HG03103 (cell line): ENCODE measurements around the gene LRG1.
"Not testable (repeated sequence)": the region's sequence is repeated elsewhere in the genome, so short reads cannot be mapped to it uniquely, and the experiment has no call there.

ENCODE experiments used
- ATAC-seq: cut with Tn5 transposase; IDR thresholded peaks from one replicate; pipeline ENCODE4 v1.9.1; 2021; ENCODE audit warnings: low read depth; ENCODE audit not compliant: unreplicated experiment

The LRG1 gene

GRCh38 chr19:4531562-4532165 lies 8.2 kb downstream of the LRG1 start:
- ATAC-seq, result no peak

DNA sequence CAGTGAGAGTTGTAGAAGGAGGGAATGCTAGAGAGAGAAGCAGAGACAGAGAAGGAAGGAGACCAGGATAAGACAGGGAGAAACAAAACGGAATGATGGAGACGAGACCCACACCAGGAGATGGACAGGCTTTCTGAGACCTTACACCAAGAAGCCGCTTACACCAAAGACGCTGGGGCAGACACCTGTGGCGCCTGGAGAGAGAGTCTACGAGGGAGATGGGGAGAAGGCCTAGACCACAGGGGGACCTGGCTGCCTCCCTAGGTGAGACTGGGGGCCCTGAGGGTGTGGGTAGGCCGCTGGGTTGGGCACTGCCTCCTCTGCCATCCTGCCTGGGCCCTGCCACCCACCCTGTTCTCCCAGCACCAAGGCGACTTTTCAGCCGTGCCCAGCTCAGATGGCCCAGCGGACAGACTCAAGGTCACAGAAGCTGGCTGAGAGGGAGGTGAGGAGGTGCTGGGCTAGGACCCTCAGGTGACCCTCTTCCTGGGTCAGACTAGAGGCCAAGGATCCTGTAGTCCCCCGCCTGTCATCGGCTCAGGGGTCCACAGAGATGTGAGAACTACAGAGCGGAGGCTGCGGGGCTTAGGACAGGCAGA lies 9.8 kb downstream of the LRG1 start:
- ATAC-seq, result no peak

DNA sequence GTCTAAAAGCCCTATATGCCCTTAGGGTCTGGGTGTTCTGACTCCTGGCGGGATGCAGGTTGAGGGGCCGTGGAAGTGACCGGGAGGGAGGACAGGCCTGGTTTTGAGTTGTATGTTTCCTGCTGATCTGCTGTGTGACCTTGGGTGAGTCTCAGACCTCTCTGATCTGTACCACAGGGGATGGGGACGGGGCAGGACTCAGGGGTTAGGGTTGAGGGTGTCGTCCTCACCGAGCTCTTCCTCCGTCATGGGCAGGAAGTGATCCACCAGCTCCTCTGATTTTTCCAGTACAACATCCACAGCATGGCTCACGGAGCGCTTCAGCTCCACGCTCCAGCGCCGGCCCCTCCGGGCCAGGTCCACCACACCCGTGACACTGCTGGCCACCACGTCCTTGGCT lies 11.0 kb downstream of the LRG1 start:
- no peak for ATAC-seq

GRCh38 chr19:4527377-4527776 lies 12.5 kb downstream of the LRG1 start:
- ATAC-seq, result not testable (repeated sequence)

DNA sequence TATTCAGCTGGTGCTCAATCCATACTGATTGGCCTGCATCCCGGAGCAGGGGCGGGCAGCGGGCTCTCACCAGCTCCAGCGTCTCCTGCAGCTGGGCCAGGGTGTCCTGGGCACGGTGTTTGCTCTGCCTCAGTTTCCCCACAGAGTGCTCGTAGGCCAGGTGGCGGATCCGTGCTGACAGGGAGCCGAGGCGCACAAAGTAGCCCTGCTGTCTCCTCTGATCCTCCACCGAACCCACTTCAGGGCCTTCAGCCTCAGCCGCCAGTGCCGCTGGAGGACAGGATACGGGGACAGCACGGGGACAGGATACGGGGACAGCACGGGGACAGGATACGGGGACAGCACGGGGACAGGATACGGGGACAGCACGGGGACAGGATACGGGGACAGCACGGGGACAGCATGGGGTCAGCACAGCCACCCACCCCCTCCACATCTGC lies 14.3 kb downstream of the LRG1 start:
- ATAC-seq, result no peak

GRCh38 chr19:4524808-4525562 lies 14.9 kb downstream of the LRG1 start:
- no peak for ATAC-seq

GRCh38 chr19:4523306-4524110 lies 16.3 kb downstream of the LRG1 start:
- no peak for ATAC-seq

GRCh38 chr19:4522291-4523002 lies 17.4 kb downstream of the LRG1 start:
- no peak for ATAC-seq

DNA sequence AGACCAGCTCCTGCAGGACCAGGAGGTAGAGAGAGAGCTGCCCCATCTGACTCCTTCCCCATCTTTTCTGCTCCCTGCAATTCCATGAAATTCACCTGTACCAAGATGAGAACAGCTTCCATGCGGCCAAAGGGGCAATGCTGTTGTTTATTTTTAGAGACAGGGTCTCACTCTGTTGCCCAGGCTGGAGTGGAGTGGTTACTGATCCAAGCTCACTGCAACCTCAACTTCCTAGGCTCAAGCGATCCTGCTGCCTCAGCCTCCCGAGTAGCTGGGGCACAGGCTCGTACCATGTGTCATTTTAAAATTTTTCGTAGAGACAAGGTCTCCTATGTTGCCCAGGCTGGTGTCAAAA lies 18.0 kb downstream of the LRG1 start:
- no peak for ATAC-seq

DNA sequence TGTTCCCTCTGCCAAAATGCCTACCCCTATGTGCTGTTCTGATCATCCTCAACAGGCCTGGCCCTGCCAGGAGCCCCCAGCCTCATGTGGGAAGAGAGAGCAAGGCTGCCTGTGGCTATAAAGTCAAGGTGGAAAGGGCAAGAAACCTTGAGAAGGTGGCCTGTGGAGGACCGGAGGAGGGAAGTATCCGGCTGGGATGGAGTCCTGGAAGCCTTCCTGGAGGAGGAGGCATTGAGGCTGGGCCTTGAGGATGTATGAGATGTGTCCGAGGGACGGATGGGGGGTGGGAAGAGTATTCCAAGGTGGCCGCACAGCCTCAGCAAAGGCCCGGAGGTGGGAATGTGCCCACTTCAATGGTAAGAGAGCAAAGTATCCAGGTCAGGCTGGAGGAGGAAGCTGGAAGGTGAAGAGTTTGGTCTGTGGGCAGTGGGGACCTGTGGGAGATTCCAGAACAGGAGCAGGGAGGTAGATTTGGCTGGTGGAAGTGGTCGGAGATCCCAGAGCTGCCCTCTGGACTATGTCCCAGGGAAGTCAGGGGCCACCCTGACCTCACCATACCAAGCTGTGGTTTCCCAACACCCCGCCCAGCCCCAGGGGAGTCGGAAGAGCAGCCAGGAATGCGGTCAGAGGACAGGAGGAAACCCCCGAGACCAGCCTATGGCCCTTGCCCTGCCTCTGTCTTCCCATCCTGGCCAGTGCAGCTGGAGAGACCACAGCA lies 18.5 kb downstream of the LRG1 start:
- no peak for ATAC-seq

- ATAC-seq, result no peak
Measured at GRCh38 chr19:4519521-4520277, 20.1 kb downstream of the LRG1 start.

DNA sequence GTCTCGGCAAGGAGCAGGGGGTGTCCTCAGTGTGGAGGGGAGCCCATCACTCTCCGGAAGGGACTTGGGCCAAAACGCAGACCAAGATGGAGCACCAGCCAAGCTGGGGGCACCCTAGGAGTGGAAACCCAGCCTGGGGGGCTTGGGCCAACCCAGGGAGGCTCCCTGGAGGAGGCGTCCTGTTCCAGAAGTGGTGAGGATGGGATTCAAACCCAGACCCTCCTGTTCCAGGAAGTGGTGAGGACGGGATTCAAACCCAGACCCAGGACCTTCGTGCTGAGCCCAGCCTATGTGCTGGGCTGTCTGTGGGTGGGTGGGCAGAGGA lies 20.7 kb downstream of the LRG1 start:
- ATAC-seq, result no peak

DNA sequence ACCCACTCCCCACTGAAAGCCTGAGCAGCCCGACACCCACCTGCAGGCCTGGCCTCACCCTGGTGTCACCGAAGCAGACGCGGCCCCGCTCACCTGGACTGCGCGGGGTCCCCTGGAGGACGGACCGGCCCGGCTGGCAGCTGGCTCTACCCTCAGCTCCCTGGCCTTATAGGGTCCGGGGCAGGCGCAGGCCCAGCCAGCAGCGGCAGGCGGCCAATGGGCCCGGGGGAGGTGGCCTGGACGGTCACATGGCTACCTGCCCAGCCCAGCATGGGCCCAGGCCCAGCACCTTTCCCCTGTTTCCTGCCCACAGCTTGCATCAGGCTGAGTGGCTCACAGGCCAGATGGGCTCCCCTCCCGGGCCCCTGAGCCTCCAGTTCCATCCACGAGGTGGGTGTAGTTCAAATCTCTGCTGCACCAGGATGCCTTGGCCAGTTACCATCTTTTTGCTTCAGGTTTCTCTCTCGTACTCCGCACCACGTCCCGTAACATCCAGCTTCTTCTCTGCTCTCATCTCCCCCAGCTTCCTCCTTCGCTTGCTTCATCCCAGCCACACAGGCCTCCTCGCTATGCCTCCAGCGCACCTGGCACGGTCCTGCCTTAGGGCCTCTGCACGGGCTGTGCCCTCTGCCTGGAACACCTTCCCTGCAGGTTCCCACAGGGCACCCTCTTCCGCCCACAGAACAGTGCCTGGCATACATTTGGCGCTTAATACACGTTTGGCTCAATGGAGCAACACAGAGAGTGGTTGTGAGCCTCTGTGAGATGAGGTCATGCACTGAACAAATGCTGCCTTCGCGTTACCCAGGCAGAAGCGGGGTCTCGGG lies 21.3 kb downstream of the LRG1 start, which contains the start of gene PLIN4:
Gene PLIN4 (minus strand): TSS at position 142 of the 827 bp plus-strand sequence. CDS start 214 bp downstream, outside the sequence.
- ATAC-seq, result no peak

DNA sequence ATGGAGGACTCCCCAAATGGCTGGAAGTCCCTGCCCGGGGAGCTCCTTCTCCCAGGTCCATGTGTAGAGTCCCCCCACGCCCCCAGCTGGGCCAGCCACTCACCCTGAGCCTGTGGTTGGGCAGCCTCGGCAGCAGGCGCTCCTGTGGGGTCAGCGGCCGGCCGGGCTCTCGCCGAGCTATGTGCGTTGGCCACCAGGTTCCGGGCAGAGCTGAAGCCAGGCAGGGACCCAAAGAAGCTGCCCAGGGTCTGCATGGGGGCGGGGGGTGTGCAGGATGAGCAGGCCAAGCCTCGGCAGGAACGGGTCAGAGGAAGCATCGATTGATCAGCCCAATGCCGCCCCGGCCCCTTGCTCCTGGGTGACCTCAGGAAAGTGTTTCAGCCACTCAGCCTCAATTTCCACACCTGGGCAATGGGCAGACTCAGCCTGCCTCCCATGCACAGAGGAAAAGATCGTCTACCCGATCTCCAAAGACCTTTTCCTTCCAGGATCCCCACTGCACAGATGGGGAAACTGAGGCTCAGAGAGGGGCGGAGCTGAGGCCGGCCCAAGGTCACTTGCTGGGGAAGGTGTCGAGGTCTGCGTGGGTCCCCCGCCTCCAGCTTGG lies 22.3 kb downstream of the LRG1 start:
- ATAC-seq, result no peak

DNA sequence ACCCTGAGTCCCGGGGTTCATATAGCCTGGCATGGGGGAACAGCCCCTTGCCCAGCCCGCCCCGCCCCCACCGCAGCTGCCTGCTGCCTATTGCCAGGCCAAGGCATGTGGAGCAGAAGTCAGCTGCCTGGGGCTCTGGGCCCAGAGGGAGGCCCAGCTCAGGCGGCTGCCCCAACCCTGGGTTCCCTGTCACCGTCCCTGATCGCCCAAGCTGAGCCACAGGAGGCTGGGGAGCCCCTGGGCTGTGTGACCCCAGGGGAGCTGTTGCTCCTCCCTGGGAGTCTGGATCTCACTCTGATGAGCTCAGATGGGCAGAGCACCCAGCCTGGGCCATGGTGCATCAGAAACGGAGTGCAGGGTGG lies 22.9 kb downstream of the LRG1 start:
- ATAC-seq, result no peak

GRCh38 chr19:4516199-4516938 lies 23.5 kb downstream of the LRG1 start:
- ATAC-seq, result no peak

DNA sequence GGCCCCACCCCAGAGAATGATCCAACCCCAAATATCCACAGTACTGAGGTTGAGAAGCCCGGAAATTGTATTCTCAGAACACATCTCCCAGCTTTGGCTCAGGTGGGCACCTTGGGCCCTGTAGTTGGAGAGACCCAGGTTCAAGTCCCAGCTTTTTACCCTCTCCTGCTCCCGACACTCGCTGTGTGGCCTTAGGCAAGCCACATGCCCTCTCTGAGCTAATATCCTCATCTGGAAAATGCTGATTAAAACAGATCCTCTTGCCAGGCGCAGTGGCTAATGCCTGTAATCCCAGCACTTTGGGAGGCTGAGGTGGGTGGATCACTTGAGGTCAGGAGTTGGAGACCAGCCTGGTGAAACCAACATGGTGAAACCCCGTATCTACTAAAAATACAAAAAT lies 24.1 kb downstream of the LRG1 start:
- no peak for ATAC-seq
